Ureter (tissue), 1 donor: ENCODE results near the gene ATP5F1E. TPM values are rescaled to one million over a fixed set of nuclear protein-coding genes. Genes with fewer than 3 reads are reported as not detected.

Experiments
- DNase-seq: peaks from one replicate; pipeline ENCODE4 v3.0.0-alpha.2; 2020; ENCODE audit warnings: low spot score
- total RNA-seq: library from RNA; stranded (reverse); gene quantifications from one replicate; pipeline ENCODE4 v1.2.4, GENCODE V29; 2023
- donor health status: DM: yes; HTN: yes; CAD: no.

ATP5F1E gene
- 77.7 TPM for total RNA-seq

- DNase-seq = peak; percentile 97
Measured at GRCh38 chr20:59032023-59032712, at the start of gene ATP5F1E. ATP5F1E (minus strand) TSS chr20:59032335; CDS start chr20:59032251, 84 bp downstream.

GRCh38 chr20:59081036-59081435 lies 48.9 kb upstream of the ATP5F1E start:
- DNase-seq = no peak

- no peak for DNase-seq
Measured at GRCh38 chr20:59078231-59078630, 46.1 kb upstream of the ATP5F1E start.

GRCh38 chr20:59077705-59078104 lies 45.6 kb upstream of the ATP5F1E start:
- DNase-seq = no peak

GRCh38 chr20:59075934-59076508 lies 43.9 kb upstream of the ATP5F1E start:
- no peak for DNase-seq

- DNase-seq = no peak
Measured at GRCh38 chr20:59074456-59074855, 42.3 kb upstream of the ATP5F1E start.

DNA sequence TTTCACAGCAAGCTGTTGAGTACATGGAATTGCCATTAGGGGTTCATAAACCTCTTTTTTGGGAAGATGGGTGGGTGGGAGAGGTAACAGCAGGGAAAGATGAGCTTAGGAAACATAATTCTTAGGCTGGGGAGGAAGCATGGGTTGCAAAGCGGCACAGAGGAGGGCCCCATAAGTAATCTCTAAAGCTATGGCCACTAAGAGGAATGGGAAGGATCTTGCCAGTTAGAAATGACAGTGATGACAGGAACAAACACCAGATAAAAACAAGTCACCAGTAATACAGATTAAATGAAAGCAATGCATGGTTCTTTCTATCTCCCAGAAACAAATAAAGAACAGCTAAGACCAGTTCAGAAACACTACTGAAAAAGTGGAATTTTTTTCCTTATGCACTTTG lies 41.4 kb upstream of the ATP5F1E start:
- no peak for DNase-seq

DNA sequence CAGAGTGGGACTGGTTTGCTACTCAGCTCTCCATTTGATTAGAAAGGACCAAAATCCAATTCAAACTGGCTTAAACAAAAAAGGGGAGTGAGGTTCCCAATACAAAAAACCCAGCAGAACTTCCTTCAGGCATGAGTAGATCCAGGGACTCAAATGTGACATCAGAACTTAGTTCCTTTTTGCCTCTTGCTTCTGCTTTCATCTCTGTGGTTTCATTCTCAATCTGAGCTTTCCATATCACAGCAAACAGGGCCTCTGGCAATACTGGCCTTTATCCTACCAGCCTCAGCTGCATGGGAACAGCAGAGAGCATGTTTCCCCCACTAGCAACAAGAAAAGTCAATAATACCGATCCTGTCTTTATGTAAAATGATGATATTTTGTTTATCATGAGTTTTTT lies 39.1 kb upstream of the ATP5F1E start:
- no peak for DNase-seq

- no peak for DNase-seq
Measured at GRCh38 chr20:59069026-59069425, 36.9 kb upstream of the ATP5F1E start.

- DNase-seq = no peak
Measured at GRCh38 chr20:59068534-59068933, 36.4 kb upstream of the ATP5F1E start.

- no peak for DNase-seq
Measured at GRCh38 chr20:59064214-59064722, 32.1 kb upstream of the ATP5F1E start.

- no peak for DNase-seq
Measured at GRCh38 chr20:59063358-59064213, 31.5 kb upstream of the ATP5F1E start.

- DNase-seq = no peak
Measured at GRCh38 chr20:59062081-59062480, 29.9 kb upstream of the ATP5F1E start.

DNA sequence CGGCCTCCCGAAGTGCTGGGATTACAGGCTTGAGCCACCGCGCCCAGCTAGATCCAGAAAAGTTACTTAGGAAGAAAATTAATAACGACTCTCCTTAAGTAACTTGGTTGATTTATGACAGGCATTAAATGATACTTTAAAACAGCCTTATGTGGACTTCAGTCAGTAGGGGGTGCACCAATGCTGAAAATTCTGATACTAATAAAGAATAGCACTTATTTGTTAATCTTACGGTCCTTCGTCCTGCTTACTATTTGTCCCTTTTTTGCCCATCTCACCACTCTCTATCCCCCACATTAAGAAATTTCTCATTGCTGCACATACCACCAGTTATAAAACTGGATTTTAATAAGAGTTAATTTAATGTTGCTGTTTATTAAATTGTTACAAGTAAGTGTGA lies 23.2 kb upstream of the ATP5F1E start:
- no peak for DNase-seq

- no peak for DNase-seq
Measured at GRCh38 chr20:59051666-59052185, 19.6 kb upstream of the ATP5F1E start.

DNA sequence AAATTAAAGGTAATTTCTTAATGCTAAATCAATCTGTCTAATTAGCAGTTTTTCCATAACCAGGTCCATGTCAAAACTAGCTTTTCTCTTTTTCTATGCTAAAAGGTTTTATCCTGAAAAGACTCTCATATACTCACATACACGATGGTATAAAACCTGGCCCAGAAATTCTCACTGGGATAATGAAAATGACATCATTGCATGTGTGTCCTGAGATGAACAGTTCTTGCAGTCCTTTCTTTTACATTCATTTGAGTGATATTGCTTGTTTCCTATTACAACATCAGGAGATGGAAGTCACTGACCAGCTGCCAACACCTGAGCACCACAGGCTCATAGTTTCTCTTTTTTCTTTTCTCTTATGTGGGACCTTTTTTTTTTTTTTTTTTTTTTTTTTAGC lies 18.3 kb upstream of the ATP5F1E start:
- no peak for DNase-seq

- DNase-seq = no peak
Measured at GRCh38 chr20:59048681-59049030, 16.5 kb upstream of the ATP5F1E start.

DNA sequence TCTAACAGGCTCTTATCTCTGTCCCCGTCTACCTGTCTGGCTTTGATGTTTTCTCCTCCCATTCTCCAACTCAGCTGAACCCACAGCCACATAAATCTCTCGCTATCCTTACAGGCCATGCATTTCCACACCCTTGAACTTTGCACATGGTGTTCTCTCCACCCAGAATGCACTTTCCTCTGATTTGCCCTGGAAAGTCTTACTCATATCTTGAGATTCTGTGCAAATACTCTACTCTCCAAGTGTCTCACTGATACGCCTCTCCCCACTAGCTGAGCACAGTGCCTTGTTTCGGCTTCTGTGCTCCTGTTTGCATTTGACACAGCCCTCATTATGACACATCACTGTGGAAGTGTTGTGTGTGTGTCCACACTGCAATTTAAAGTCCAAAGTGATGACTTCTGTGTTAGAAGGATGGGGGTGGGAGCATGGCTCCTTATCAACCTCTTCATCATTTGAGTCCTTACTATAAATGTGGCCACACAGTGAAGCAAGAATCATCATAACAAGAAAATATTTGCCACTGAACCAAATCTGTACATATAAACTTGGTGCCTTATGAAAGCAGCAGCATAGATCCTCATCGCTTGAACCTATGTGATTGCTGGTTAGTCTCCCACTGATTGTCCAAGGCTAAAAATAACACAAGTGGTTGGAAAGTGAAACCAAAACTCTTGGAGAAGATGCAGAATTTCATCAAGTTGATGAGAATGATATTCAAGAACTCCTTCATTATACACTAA lies 16.0 kb upstream of the ATP5F1E start:
- DNase-seq = no peak

DNA sequence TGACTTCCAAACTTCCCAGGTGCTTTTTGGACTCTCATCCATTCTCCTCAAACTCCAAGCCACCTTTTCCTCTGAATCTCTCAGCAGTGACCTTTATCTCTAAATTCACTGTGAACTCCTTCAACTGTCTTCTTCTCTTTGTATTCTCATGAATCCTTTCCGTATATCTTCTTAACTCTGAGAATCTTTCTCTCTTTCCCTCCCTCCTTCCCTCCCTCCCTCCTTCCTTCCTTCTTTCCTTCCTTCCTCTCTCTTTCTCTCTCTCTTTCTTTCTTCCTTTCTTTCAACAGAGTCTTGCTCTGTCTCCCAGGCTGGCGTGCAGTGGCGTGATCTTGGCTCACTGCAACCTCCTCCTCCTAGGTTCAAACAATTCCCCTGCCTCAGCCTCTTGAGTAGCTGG lies 14.7 kb upstream of the ATP5F1E start:
- DNase-seq = no peak

GRCh38 chr20:59044796-59045195 lies 12.7 kb upstream of the ATP5F1E start:
- DNase-seq = no peak

- DNase-seq = no peak
Measured at GRCh38 chr20:59044295-59044694, 12.2 kb upstream of the ATP5F1E start.

DNA sequence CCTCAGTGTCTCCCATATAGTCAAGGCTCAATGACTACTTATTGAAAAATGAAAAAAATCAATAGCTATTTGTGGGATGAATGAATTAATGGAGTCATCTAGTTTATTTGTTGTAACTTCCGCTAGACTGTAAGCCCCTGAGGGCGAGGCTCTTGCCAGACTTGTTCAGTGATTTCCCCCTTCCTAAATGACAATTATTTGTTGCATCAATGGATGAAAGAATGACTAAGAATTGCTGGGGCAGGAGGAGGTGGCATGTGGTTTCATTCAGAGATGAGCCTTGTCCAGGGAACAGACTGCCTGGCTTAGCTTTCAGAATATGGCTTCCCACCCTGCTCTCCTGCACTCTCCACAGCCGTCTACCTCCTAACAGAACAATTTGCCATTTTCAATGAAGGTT lies 11.6 kb upstream of the ATP5F1E start:
- no peak for DNase-seq
